Measurements from ENCODE around the gene MON2. TPM values are rescaled to one million over a fixed set of nuclear protein-coding genes. Genes with fewer than 3 reads are reported as not detected.

The MON2 gene, protein sequence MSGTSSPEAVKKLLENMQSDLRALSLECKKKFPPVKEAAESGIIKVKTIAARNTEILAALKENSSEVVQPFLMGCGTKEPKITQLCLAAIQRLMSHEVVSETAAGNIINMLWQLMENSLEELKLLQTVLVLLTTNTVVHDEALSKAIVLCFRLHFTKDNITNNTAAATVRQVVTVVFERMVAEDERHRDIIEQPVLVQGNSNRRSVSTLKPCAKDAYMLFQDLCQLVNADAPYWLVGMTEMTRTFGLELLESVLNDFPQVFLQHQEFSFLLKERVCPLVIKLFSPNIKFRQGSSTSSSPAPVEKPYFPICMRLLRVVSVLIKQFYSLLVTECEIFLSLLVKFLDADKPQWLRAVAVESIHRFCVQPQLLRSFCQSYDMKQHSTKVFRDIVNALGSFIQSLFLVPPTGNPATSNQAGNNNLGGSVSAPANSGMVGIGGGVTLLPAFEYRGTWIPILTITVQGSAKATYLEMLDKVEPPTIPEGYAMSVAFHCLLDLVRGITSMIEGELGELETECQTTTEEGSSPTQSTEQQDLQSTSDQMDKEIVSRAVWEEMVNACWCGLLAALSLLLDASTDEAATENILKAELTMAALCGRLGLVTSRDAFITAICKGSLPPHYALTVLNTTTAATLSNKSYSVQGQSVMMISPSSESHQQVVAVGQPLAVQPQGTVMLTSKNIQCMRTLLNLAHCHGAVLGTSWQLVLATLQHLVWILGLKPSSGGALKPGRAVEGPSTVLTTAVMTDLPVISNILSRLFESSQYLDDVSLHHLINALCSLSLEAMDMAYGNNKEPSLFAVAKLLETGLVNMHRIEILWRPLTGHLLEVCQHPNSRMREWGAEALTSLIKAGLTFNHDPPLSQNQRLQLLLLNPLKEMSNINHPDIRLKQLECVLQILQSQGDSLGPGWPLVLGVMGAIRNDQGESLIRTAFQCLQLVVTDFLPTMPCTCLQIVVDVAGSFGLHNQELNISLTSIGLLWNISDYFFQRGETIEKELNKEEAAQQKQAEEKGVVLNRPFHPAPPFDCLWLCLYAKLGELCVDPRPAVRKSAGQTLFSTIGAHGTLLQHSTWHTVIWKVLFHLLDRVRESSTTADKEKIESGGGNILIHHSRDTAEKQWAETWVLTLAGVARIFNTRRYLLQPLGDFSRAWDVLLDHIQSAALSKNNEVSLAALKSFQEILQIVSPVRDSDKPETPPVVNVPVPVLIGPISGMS (N-terminal part only)
- 32.8 and 45.7 TPM in 2 replicates for total RNA-seq

DNA sequence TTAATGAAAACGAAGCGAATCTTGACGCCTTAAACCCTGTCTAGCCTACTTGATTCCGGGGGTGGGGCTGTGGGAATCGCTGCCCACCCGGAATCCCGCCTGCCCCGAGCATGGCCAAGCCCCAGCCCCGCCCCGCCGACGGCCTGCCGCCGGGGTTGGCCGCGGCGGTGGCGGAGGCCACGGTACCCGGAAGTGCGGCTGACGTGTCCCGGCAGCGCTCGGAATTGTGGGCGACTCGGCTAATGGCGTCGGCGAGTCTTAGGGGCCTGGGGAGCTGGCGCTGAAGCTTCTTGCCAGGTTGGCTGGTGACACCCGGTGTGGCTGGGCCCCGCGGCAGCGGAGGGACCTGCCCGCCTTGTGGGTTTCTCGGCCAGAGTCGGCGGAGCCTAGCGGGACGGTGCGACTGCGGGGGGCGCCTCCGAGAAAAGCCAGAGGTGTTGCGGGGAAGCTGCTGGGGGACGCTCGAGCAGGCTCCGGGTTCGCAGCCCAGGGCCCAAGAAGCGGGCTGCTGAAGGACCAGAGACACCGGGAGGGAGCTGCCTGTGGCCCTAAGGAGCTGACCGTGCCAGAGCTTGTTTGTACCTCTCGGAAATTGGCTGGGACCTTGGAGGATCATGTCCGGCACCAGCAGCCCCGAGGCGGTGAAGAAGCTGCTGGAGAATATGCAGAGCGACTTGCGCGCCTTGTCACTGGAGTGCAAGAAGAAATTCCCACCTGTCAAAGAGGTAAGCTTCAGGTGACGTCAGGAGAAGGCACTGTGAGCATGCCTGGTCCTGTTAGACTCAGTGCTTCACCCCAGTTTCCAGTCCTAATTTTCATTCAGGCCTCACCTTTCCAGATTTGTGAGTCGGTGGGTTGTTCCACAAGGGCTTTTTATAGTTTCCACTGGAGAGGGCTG, at the start of gene MON2:
Gene MON2, plus strand, starts transcription at position 233 of the 898 bp plus-strand sequence. Its CDS starts 382 bp downstream, at position 615.

Other genes starting within 250 kb of the MON2 start
- 50.4 and 57.8 TPM in 2 replicates for gene USP15, start 206.4 kb upstream of the MON2 start, total RNA-seq

Measured in regular cardiac myocyte (primary cell).